IMR-90 (cell line): Measurements from ENCODE around the gene SLC27A6. TPM values are rescaled to one million over a fixed set of nuclear protein-coding genes. Genes with fewer than 3 reads are reported as not detected.

ENCODE experiments used
- ATAC-seq: fragments of 200-7000 bp; cut with Tn5 transposase; 2 replicates; pipeline ENCODE4 v1.9.1; 2020; ENCODE audit warnings: low read depth, mild to moderate bottlenecking, moderate library complexity
- BruUV-seq: library from RNA; stranded (reverse); fragments of 400-500 nt; replicated peaks from 2 replicates; lab custom pipeline; 2021; lab: Mats Ljungman, UMichigan
- CTCF ChIA-PET: fragments of 300-600 bp; formaldehyde crosslinking; extraction: SDS; loops from one replicate; lab custom pipeline; 2021; ENCODE audit warnings: antibody characterized with exemption; lab: Yijun Ruan, JAX
- POLR2A ChIA-PET: fragments of 300-600 bp; sonication (Branson Sonifier 250); formaldehyde crosslinking; loops from one replicate; lab custom pipeline; 2022; ENCODE audit warnings: antibody characterized with exemption; ENCODE audit not compliant: unreplicated experiment; lab: Charles Lee
- DNase-seq: peaks from one replicate; pipeline ENCODE4 v3.0.0; 2013
- H2AFZ ChIP-seq: replicated peaks from 2 replicates; pipeline ENCODE3; 2013; ENCODE audit warnings: low read length, mild to moderate bottlenecking; ENCODE audit not compliant: poor library complexity
- H2AK5ac ChIP-seq: 2 replicates; pipeline ENCODE4 v1.6.1; 2013; ENCODE audit warnings: low read depth, low read length, inconsistent platforms
- H2AK9ac ChIP-seq: replicated peaks from 2 replicates; pipeline ENCODE3; 2013; ENCODE audit warnings: mild to moderate bottlenecking, low read depth, low read length, moderate library complexity; ENCODE audit not compliant: poor library complexity
- H2BK120ac ChIP-seq: 2 replicates; pipeline ENCODE4 v1.6.1; 2013; ENCODE audit warnings: low read depth, low read length, inconsistent platforms
- H2BK15ac ChIP-seq: 3 replicates; pipeline ENCODE4 v1.6.1; 2013; ENCODE audit warnings: low read depth, low read length, inconsistent platforms
- H2BK20ac ChIP-seq: 2 replicates; pipeline ENCODE4 v1.6.1; 2013; ENCODE audit warnings: low read depth, mild to moderate bottlenecking, inconsistent platforms, low read length, moderate library complexity
- H2BK5ac ChIP-seq: 2 replicates; pipeline ENCODE4 v1.6.1; 2013; ENCODE audit warnings: mild to moderate bottlenecking, low read depth, low read length, inconsistent platforms; ENCODE audit not compliant: poor library complexity, severe bottlenecking
- H3K14ac ChIP-seq: replicated peaks from 2 replicates; pipeline ENCODE4 v1.6.1; 2013; ENCODE audit warnings: low read depth, low read length, inconsistent platforms
- H3K18ac ChIP-seq: 2 replicates; pipeline ENCODE4 v1.6.1; 2013; ENCODE audit warnings: low read depth, low read length, control low read depth
- H3K23ac ChIP-seq: 2 replicates; pipeline ENCODE4 v1.6.1; 2013; ENCODE audit warnings: low read depth, low read length, inconsistent platforms
- H3K27ac ChIP-seq: 2 replicates; pipeline ENCODE4 v1.5.1; 2013; ENCODE audit warnings: mild to moderate bottlenecking, control low read depth, low read length; ENCODE audit not compliant: insufficient read depth
- H3K27me3 ChIP-seq: 2 replicates; pipeline ENCODE4 v1.6.1; 2013; ENCODE audit warnings: low read length; ENCODE audit not compliant: control insufficient read depth, insufficient read depth
- H3K36me3 ChIP-seq: 2 replicates; pipeline ENCODE4 v1.6.1; 2013; ENCODE audit warnings: low read length, mixed read lengths; ENCODE audit not compliant: control insufficient read depth, insufficient read depth
- H3K4ac ChIP-seq: 2 replicates; pipeline ENCODE4 v1.6.1; 2013; ENCODE audit warnings: low read depth, low read length, inconsistent platforms
- H3K4me1 ChIP-seq: 2 replicates; pipeline ENCODE4 v1.6.1; 2013; ENCODE audit warnings: low read length, mixed read lengths; ENCODE audit not compliant: control insufficient read depth, insufficient read depth
- H3K4me2 ChIP-seq: 2 replicates; pipeline ENCODE4 v1.6.1; 2013; ENCODE audit warnings: low read depth, mild to moderate bottlenecking, control low read depth, low read length, moderate library complexity
- H3K4me3 ChIP-seq: 2 replicates; pipeline ENCODE4 v1.5.1; 2013; ENCODE audit warnings: low read depth, mild to moderate bottlenecking, control low read depth, low read length, moderate library complexity; ENCODE audit not compliant: insufficient read depth
- H3K56ac ChIP-seq: 2 replicates; pipeline ENCODE4 v1.6.1; 2013; ENCODE audit warnings: low read length, inconsistent platforms; ENCODE audit not compliant: insufficient read depth; ENCODE audit errors: extremely low read depth
- H3K79me1 ChIP-seq, 2 experiments: 2 replicates each; pipeline ENCODE4 v1.6.1; 2013; ENCODE audit warnings: low read length in 2 of 2, inconsistent platforms in 1 of 2, low read depth in 1 of 2
- H3K9ac ChIP-seq: 2 replicates; pipeline ENCODE4 v1.6.1; 2013; ENCODE audit warnings: low read depth, low read length, control low read depth
- H3K9me1 ChIP-seq: 2 replicates; pipeline ENCODE4 v1.6.1; 2013; ENCODE audit warnings: low read length, inconsistent platforms; ENCODE audit not compliant: insufficient read depth
- H3K9me3 ChIP-seq: 2 replicates; pipeline ENCODE4 v1.6.1; 2013; ENCODE audit warnings: low read length; ENCODE audit not compliant: control insufficient read depth, insufficient read depth
- H4K20me1 ChIP-seq: 2 replicates; pipeline ENCODE4 v1.6.1; 2013; ENCODE audit warnings: low read length, inconsistent platforms; ENCODE audit not compliant: insufficient read depth
- H4K5ac ChIP-seq: 2 replicates; pipeline ENCODE4 v1.6.1; 2013; ENCODE audit warnings: mild to moderate bottlenecking, low read depth, low read length, control low read depth
- H4K8ac ChIP-seq, 2 experiments: 2 replicates each; pipeline ENCODE4 v1.6.1; 2013; ENCODE audit warnings: low read depth in 2 of 2, low read length in 2 of 2, control low read depth in 1 of 2, inconsistent platforms in 1 of 2
- H4K91ac ChIP-seq: 2 replicates; pipeline ENCODE4 v1.6.1; 2013; ENCODE audit warnings: low read depth, low read length, inconsistent platforms; ENCODE audit not compliant: insufficient read depth
- BHLHE40 ChIP-seq: fragments of 150-350 bp; IDR thresholded peaks from 2 replicates; pipeline ENCODE4 v1.6.1; 2016; ENCODE audit warnings: mild to moderate bottlenecking, low read depth, low read length
- CEBPB ChIP-seq: IDR thresholded peaks from 2 replicates; pipeline ENCODE4 v1.6.1; 2012; ENCODE audit warnings: low read depth, low read length, improper control_type of control experiment
- CHD1 ChIP-seq: IDR thresholded peaks from 2 replicates; pipeline ENCODE4 v1.6.1; 2012; ENCODE audit warnings: low read depth, low read length, improper control_type of control experiment
- CTCF ChIP-seq: conservative IDR thresholded peaks from 2 replicates; pipeline ENCODE4 v1.5.1; 2012; ENCODE audit warnings: mild to moderate bottlenecking, low read depth, low read length, improper control_type of control experiment
- FOS ChIP-seq: fragments of 150-350 bp; IDR thresholded peaks from 2 replicates; pipeline ENCODE4 v1.6.1; 2016; ENCODE audit warnings: low read depth, low read length
- MAFK ChIP-seq: IDR thresholded peaks from 2 replicates; pipeline ENCODE4 v1.6.1; 2012; ENCODE audit warnings: low read depth, low read length, improper control_type of control experiment
- MAZ ChIP-seq: IDR thresholded peaks from 2 replicates; pipeline ENCODE4 v1.6.1; 2012; ENCODE audit warnings: low read depth, mild to moderate bottlenecking, low read length, improper control_type of control experiment, moderate library complexity, borderline replicate concordance
- NFE2L2 ChIP-seq: fragments of 150-350 bp; IDR thresholded peaks from 2 replicates; pipeline ENCODE4 v1.6.1; 2016; ENCODE audit warnings: low read depth, mild to moderate bottlenecking, low read length
- RAD21 ChIP-seq: IDR thresholded peaks from 2 replicates; pipeline ENCODE4 v1.6.1; 2012; ENCODE audit warnings: low read length, improper control_type of control experiment
- RCOR1 ChIP-seq: IDR thresholded peaks from 2 replicates; pipeline ENCODE4 v1.6.1; 2012; ENCODE audit warnings: mild to moderate bottlenecking, low read length, improper control_type of control experiment; ENCODE audit not compliant: insufficient replicate concordance
- RFX5 ChIP-seq: IDR thresholded peaks from 2 replicates; pipeline ENCODE4 v1.8.0; 2012; ENCODE audit warnings: low read depth, mild to moderate bottlenecking, low read length, moderate library complexity
- SMC3 ChIP-seq: fragments of 150-350 bp; IDR thresholded peaks from 2 replicates; pipeline ENCODE4 v1.6.1; 2016; ENCODE audit warnings: low read depth, mild to moderate bottlenecking, antibody characterized with exemption, low read length, moderate library complexity
- USF2 ChIP-seq: fragments of 150-350 bp; IDR thresholded peaks from 2 replicates; pipeline ENCODE4 v1.6.1; 2017; ENCODE audit warnings: mild to moderate bottlenecking, antibody characterized with exemption, low read length, low read depth
- WGBS, 2 experiments: methylation state at CpG; one replicate each; pipeline versions ENCODE4 v1.1.5 to v1.1.7; 2013; ENCODE audit warnings: missing lambda C conversion rate in 2 of 2; ENCODE audit not compliant: insufficient read length in 1 of 2; ENCODE audit errors: extremely low coverage in 2 of 2; 5-methylcytosine and 5-hydroxymethylcytosine counted together
- dilution Hi-C: fragments of 300-500 bp; cut with HindIII; formaldehyde crosslinking; loops from one replicate; pipeline ENCODE4 v1.14.3; 2018; ENCODE audit warnings: low sequenced_read_pairs; ENCODE audit not compliant: unreplicated experiment
- in situ Hi-C: fragments of 300-500 bp; cut with MboI; formaldehyde crosslinking; loops from 3 replicates; pipeline ENCODE4 v1.14.3; 2019; ENCODE audit warnings: low sequenced_read_pairs, inconsistent platforms, mixed read lengths
- intact Hi-C: fragments of 100-400 bp; cut with micrococcal nuclease; formaldehyde crosslinking; loops from 2 replicates; pipeline ENCODE4 v1.10.0; 2022
- polyA plus RNA-seq, 3 experiments: library from polyadenylated mRNA; depleted of rRNA; stranded (reverse); fragments of >200 nt; gene quantifications; 2 replicates each; pipeline ENCODE4 v1.2.3, GENCODE V29; 2012; ENCODE audit warnings: low replicate concordance in 1 of 3
- total RNA-seq: library from RNA; depleted of rRNA; stranded (reverse); fragments of >200 nt; gene quantifications from 2 replicates; pipeline ENCODE4 v1.2.3, GENCODE V29; 2012

The SLC27A6 gene
- total and polyA plus RNA-seq, 2 of the 4 experiments (the other 2 are of a cell fraction) = under 0.01 to 0.02 TPM

- Histone ChIP-seq H3K9ac (no peak overlapping the region), H2BK20ac (no peak overlapping the region), H3K9me1 (no peaks in the 10 kb centered on the region), H3K23ac (no peak overlapping the region), H3K27me3 (no peaks in the 10 kb centered on the region), H3K36me3 (no peaks in the 10 kb centered on the region), H3K4me2 (no peak overlapping the region), H3K4ac (no peak overlapping the region), H2AFZ (no peak overlapping the region), H4K5ac (no peak overlapping the region), H3K18ac (no peak overlapping the region), H2BK15ac (no peak overlapping the region), H2AK5ac (no peak overlapping the region), H3K79me1 (no peaks in the 10 kb centered on the region), H3K56ac (no peak overlapping the region), H2BK5ac (no peak overlapping the region), H3K27ac (no peak overlapping the region), H4K8ac (no peak overlapping the region), H3K4me3 (no peak overlapping the region), H2BK120ac (no peak overlapping the region), H3K9me3 (no peaks in the 10 kb centered on the region), H2AK9ac (no peak overlapping the region), H3K4me1 (no peaks in the 10 kb centered on the region), H4K91ac (no peak overlapping the region), H3K14ac (no peak overlapping the region), H4K20me1 (no peaks in the 10 kb centered on the region)
- no CpG with 5 or more reads among the region's 1 CpG for WGBS, 2 experiments
- DNase-seq = no peak
- ChIA-PET POLR2A (no interaction called here), CTCF (no interaction called here)
- dilution Hi-C loops (no loop called here), in situ Hi-C loops (no loop called here), intact Hi-C loops (no loop called here)
- no peak for ATAC-seq
- no peak for TF ChIP-seq CHD1
- TF ChIP-seq BHLHE40 = no peak
- TF ChIP-seq CEBPB = no peak
- no peak for TF ChIP-seq FOS
- TF ChIP-seq RCOR1 = no peak
- no peak for TF ChIP-seq USF2
- no peak for TF ChIP-seq RFX5
- TF ChIP-seq MAZ = no peak
- TF ChIP-seq RAD21 = no peak
- no peak for TF ChIP-seq SMC3
- TF ChIP-seq MAFK = no peak
- no peak for TF ChIP-seq CTCF
- TF ChIP-seq NFE2L2 = no peak
- BruUV-seq = no TSS peak
Measured at GRCh38 chr5:128979761-128980160, 14.5 kb downstream of the SLC27A6 start.
